ENCODE measurements around the gene ZNF350.
"Not testable (repeated sequence)": the region's sequence is repeated elsewhere in the genome, so short reads cannot be mapped to it uniquely, and the experiment has no call there.

The ZNF350 gene

GRCh38 chr19:52007451-52007805 is 20.8 kb upstream of the ZNF350 start:
- no peaks in the 10 kb centered on the region for H3K4me1 ChIP-seq (ENCODE audit: control insufficient read depth, insufficient read depth, low read length)
- peaks cover 6% of the 10 kb centered on the region for H3K36me3 ChIP-seq (ENCODE audit: insufficient read depth, low read length)
- H3K9ac ChIP-seq (ENCODE audit: low read depth, low read length): peak overlapping the region; percentile 90
- no peaks in the 10 kb centered on the region for H3K27me3 ChIP-seq (ENCODE audit: control insufficient read depth, insufficient read depth, low read length)
- H3K4me3 ChIP-seq (ENCODE audit: low read length): peak overlapping the region; percentile 98
- peak overlapping the region; percentile 94 for H3K4me2 ChIP-seq (ENCODE audit: low read length)
- no peaks in the 10 kb centered on the region for H3K9me3 ChIP-seq (replicated peaks; ENCODE audit: low read length)

GRCh38 chr19:51994048-51994644 is 7.5 kb upstream of the ZNF350 start:
- Histone ChIP-seq H3K4me3 (ENCODE audit: low read length) (no peak overlapping the region), H3K9me3 (replicated peaks; ENCODE audit: low read length) (peaks cover 55% of the 10 kb centered on the region), H3K36me3 (ENCODE audit: insufficient read depth, low read length) (peaks cover 65% of the 10 kb centered on the region), H3K9ac (ENCODE audit: low read depth, low read length) (no peak overlapping the region), H3K27me3 (ENCODE audit: control insufficient read depth, insufficient read depth, low read length) (no peaks in the 10 kb centered on the region), H3K4me1 (ENCODE audit: control insufficient read depth, insufficient read depth, low read length) (no peaks in the 10 kb centered on the region), H3K4me2 (ENCODE audit: low read length) (no peak overlapping the region)

- Histone ChIP-seq H3K9me3 (replicated peaks; ENCODE audit: low read length) (peaks cover 58% of the 10 kb centered on the region), H3K9ac (ENCODE audit: low read depth, low read length) (no peak overlapping the region), H3K4me3 (ENCODE audit: low read length) (no peak overlapping the region), H3K4me1 (ENCODE audit: control insufficient read depth, insufficient read depth, low read length) (no peaks in the 10 kb centered on the region), H3K36me3 (ENCODE audit: insufficient read depth, low read length) (peaks cover 57% of the 10 kb centered on the region), H3K4me2 (ENCODE audit: low read length) (no peak overlapping the region), H3K27me3 (ENCODE audit: control insufficient read depth, insufficient read depth, low read length) (no peaks in the 10 kb centered on the region)
Measured at GRCh38 chr19:51993422-51993821, 6.8 kb upstream of the ZNF350 start.

GRCh38 chr19:51983361-51983760 is 3.3 kb downstream of the ZNF350 start:
- Histone ChIP-seq H3K9me3 (replicated peaks; ENCODE audit: low read length) (peaks cover 8% of the 10 kb centered on the region), H3K9ac (ENCODE audit: low read depth, low read length) (no peak overlapping the region)

GRCh38 chr19:51980926-51981325 is 5.7 kb downstream of the ZNF350 start:
- not testable (repeated sequence) for H3K4me1 ChIP-seq (ENCODE audit: control insufficient read depth, insufficient read depth, low read length); H3K27me3 ChIP-seq (ENCODE audit: control insufficient read depth, insufficient read depth, low read length); H3K4me2 ChIP-seq (ENCODE audit: low read length); H3K4me3 ChIP-seq (ENCODE audit: low read length); H3K9ac ChIP-seq (ENCODE audit: low read depth, low read length); H3K9me3 ChIP-seq (replicated peaks; ENCODE audit: low read length); H3K36me3 ChIP-seq (ENCODE audit: insufficient read depth, low read length)

More at GRCh38 chr19:51983361-51983760, 3.3 kb downstream of the ZNF350 start:
- Histone ChIP-seq H3K27me3 (ENCODE audit: control insufficient read depth, insufficient read depth, low read length) (no peaks in the 10 kb centered on the region), H3K4me1 (ENCODE audit: control insufficient read depth, insufficient read depth, low read length) (no peaks in the 10 kb centered on the region), H3K36me3 (ENCODE audit: insufficient read depth, low read length) (no peaks in the 10 kb centered on the region), H3K4me3 (ENCODE audit: low read length) (no peak overlapping the region), H3K4me2 (ENCODE audit: low read length) (no peak overlapping the region)

GRCh38 chr19:51980116-51980736 is 6.4 kb downstream of the ZNF350 start:
- H3K4me3 ChIP-seq (ENCODE audit: low read length): no peak overlapping the region
- H3K9ac ChIP-seq (ENCODE audit: low read depth, low read length): no peak overlapping the region
- no peaks in the 10 kb centered on the region for H3K27me3 ChIP-seq (ENCODE audit: control insufficient read depth, insufficient read depth, low read length)
- no peaks in the 10 kb centered on the region for H3K36me3 ChIP-seq (ENCODE audit: insufficient read depth, low read length)
- no peak overlapping the region for H3K4me2 ChIP-seq (ENCODE audit: low read length)
- H3K9me3 ChIP-seq (replicated peaks; ENCODE audit: low read length): peaks cover 4% of the 10 kb centered on the region
- no peaks in the 10 kb centered on the region for H3K4me1 ChIP-seq (ENCODE audit: control insufficient read depth, insufficient read depth, low read length)

- Histone ChIP-seq H3K36me3 (ENCODE audit: insufficient read depth, low read length) (peaks cover 9% of the 10 kb centered on the region), H3K27me3 (ENCODE audit: control insufficient read depth, insufficient read depth, low read length) (no peaks in the 10 kb centered on the region), H3K4me3 (ENCODE audit: low read length) (no peak overlapping the region), H3K9me3 (replicated peaks; ENCODE audit: low read length) (peaks cover 4% of the 10 kb centered on the region), H3K4me2 (ENCODE audit: low read length) (no peak overlapping the region), H3K4me1 (ENCODE audit: control insufficient read depth, insufficient read depth, low read length) (no peaks in the 10 kb centered on the region), H3K9ac (ENCODE audit: low read depth, low read length) (no peak overlapping the region)
Measured at GRCh38 chr19:51978882-51979281, 7.8 kb downstream of the ZNF350 start.

- H3K4me3 ChIP-seq (ENCODE audit: low read length): no peak overlapping the region
- H3K4me2 ChIP-seq (ENCODE audit: low read length): no peak overlapping the region
- peaks cover 10% of the 10 kb centered on the region for H3K9me3 ChIP-seq (replicated peaks; ENCODE audit: low read length)
- peaks cover 24% of the 10 kb centered on the region for H3K36me3 ChIP-seq (ENCODE audit: insufficient read depth, low read length)
- no peak overlapping the region for H3K9ac ChIP-seq (ENCODE audit: low read depth, low read length)
- H3K4me1 ChIP-seq (ENCODE audit: control insufficient read depth, insufficient read depth, low read length): no peaks in the 10 kb centered on the region
- H3K27me3 ChIP-seq (ENCODE audit: control insufficient read depth, insufficient read depth, low read length): no peaks in the 10 kb centered on the region
Measured at GRCh38 chr19:51977346-51977745, 9.3 kb downstream of the ZNF350 start.

- Histone ChIP-seq H3K36me3 (ENCODE audit: insufficient read depth, low read length) (peaks cover 29% of the 10 kb centered on the region), H3K27me3 (ENCODE audit: control insufficient read depth, insufficient read depth, low read length) (no peaks in the 10 kb centered on the region), H3K9ac (ENCODE audit: low read depth, low read length) (no peak overlapping the region), H3K9me3 (replicated peaks; ENCODE audit: low read length) (peaks cover 14% of the 10 kb centered on the region), H3K4me1 (ENCODE audit: control insufficient read depth, insufficient read depth, low read length) (no peaks in the 10 kb centered on the region), H3K4me2 (ENCODE audit: low read length) (no peak overlapping the region), H3K4me3 (ENCODE audit: low read length) (no peak overlapping the region)
Measured at GRCh38 chr19:51976852-51977251, 9.8 kb downstream of the ZNF350 start.

GRCh38 chr19:51975787-51976186 is 10.9 kb downstream of the ZNF350 start:
- not testable (repeated sequence) for H3K4me3 ChIP-seq (ENCODE audit: low read length); H3K4me2 ChIP-seq (ENCODE audit: low read length); H3K9ac ChIP-seq (ENCODE audit: low read depth, low read length); H3K4me1 ChIP-seq (ENCODE audit: control insufficient read depth, insufficient read depth, low read length); H3K27me3 ChIP-seq (ENCODE audit: control insufficient read depth, insufficient read depth, low read length)
- H3K9me3 ChIP-seq (replicated peaks; ENCODE audit: low read length): peaks cover 23% of the 10 kb centered on the region
- peaks cover 40% of the 10 kb centered on the region for H3K36me3 ChIP-seq (ENCODE audit: insufficient read depth, low read length)

- Histone ChIP-seq H3K4me3 (ENCODE audit: low read length) (no peak overlapping the region), H3K9ac (ENCODE audit: low read depth, low read length) (no peak overlapping the region), H3K9me3 (replicated peaks; ENCODE audit: low read length) (peaks cover 28% of the 10 kb centered on the region), H3K27me3 (ENCODE audit: control insufficient read depth, insufficient read depth, low read length) (no peaks in the 10 kb centered on the region), H3K36me3 (ENCODE audit: insufficient read depth, low read length) (peaks cover 69% of the 10 kb centered on the region), H3K4me2 (ENCODE audit: low read length) (no peak overlapping the region), H3K4me1 (ENCODE audit: control insufficient read depth, insufficient read depth, low read length) (no peaks in the 10 kb centered on the region)
Measured at GRCh38 chr19:51971624-51972023, 15.0 kb downstream of the ZNF350 start.

- Histone ChIP-seq H3K4me1 (ENCODE audit: control insufficient read depth, insufficient read depth, low read length) (no peaks in the 10 kb centered on the region), H3K36me3 (ENCODE audit: insufficient read depth, low read length) (peaks cover 78% of the 10 kb centered on the region), H3K9ac (ENCODE audit: low read depth, low read length) (no peak overlapping the region), H3K4me2 (ENCODE audit: low read length) (no peak overlapping the region), H3K27me3 (ENCODE audit: control insufficient read depth, insufficient read depth, low read length) (no peaks in the 10 kb centered on the region), H3K4me3 (ENCODE audit: low read length) (no peak overlapping the region), H3K9me3 (replicated peaks; ENCODE audit: low read length) (peaks cover 30% of the 10 kb centered on the region)
Measured at GRCh38 chr19:51970718-51971117, 15.9 kb downstream of the ZNF350 start.
